ENCODE data around the gene CSMD2. TPM values are rescaled to one million over a fixed set of nuclear protein-coding genes. Genes with fewer than 3 reads are reported as not detected.

Gene CSMD2
- polyA plus RNA-seq, 1 of the 3 experiments (the other 2 are of a cell fraction) = not detected

GRCh38 chr1:33848205-33848937, 316.7 kb downstream of the CSMD2 start (continued):
- TF ChIP-seq, protein P1, sequence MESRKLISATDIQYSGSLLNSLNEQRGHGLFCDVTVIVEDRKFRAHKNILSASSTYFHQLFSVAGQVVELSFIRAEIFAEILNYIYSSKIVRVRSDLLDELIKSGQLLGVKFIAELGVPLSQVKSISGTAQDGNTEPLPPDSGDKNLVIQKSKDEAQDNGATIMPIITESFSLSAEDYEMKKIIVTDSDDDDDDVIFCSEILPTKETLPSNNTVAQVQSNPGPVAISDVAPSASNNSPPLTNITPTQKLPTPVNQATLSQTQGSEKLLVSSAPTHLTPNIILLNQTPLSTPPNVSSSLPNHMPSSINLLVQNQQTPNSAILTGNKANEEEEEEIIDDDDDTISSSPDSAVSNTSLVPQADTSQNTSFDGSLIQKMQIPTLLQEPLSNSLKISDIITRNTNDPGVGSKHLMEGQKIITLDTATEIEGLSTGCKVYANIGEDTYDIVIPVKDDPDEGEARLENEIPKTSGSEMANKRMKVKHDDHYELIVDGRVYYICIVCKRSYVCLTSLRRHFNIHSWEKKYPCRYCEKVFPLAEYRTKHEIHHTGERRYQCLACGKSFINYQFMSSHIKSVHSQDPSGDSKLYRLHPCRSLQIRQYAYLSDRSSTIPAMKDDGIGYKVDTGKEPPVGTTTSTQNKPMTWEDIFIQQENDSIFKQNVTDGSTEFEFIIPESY (IDR thresholded peaks at IDR 0.05; ENCODE audit: borderline replicate concordance, low read depth) = no peak
- TF ChIP-seq, protein P2, sequence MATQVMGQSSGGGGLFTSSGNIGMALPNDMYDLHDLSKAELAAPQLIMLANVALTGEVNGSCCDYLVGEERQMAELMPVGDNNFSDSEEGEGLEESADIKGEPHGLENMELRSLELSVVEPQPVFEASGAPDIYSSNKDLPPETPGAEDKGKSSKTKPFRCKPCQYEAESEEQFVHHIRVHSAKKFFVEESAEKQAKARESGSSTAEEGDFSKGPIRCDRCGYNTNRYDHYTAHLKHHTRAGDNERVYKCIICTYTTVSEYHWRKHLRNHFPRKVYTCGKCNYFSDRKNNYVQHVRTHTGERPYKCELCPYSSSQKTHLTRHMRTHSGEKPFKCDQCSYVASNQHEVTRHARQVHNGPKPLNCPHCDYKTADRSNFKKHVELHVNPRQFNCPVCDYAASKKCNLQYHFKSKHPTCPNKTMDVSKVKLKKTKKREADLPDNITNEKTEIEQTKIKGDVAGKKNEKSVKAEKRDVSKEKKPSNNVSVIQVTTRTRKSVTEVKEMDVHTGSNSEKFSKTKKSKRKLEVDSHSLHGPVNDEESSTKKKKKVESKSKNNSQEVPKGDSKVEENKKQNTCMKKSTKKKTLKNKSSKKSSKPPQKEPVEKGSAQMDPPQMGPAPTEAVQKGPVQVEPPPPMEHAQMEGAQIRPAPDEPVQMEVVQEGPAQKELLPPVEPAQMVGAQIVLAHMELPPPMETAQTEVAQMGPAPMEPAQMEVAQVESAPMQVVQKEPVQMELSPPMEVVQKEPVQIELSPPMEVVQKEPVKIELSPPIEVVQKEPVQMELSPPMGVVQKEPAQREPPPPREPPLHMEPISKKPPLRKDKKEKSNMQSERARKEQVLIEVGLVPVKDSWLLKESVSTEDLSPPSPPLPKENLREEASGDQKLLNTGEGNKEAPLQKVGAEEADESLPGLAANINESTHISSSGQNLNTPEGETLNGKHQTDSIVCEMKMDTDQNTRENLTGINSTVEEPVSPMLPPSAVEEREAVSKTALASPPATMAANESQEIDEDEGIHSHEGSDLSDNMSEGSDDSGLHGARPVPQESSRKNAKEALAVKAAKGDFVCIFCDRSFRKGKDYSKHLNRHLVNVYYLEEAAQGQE (IDR thresholded peaks at IDR 0.05; ENCODE audit: low read depth, low read length) = no peak
- no peak for TF ChIP-seq EZH2phosphoT487 (IDR thresholded peaks at IDR 0.05; ENCODE audit: borderline replicate concordance, low read depth)

GRCh38 chr1:33846861-33847260, 318.2 kb downstream of the CSMD2 start:
- Histone ChIP-seq H2AFZ (ENCODE audit: low read depth) (no peak overlapping the region), H3K27me3 (ENCODE audit: insufficient read depth) (no peaks in the 10 kb centered on the region), H3K79me2 (ENCODE audit: insufficient read depth) (no peaks in the 10 kb centered on the region), H3K9me2 (no peaks in the 10 kb centered on the region), H3K36me3 (replicated peaks in 1 of 2; ENCODE audit: control insufficient read depth in 1 of 2, insufficient read depth in 2 of 2, low read length in 1 of 2) (no peaks in the 10 kb centered on the region), H4K20me1 (ENCODE audit: insufficient read depth) (no peaks in the 10 kb centered on the region), H3K4me1 (ENCODE audit: control insufficient read depth in 1 of 2, insufficient read depth in 2 of 2, low read depth in 1 of 2, low read length in 1 of 2) (peaks cover 0 to 20% of the 10 kb centered on the region in 2 experiments; a peak in 2 of 4 replicates), H3K4me3 (ENCODE audit: low read depth in 2 of 2, low read length in 1 of 2) (no peak overlapping the region), H3F3A (replicated peaks; ENCODE audit: insufficient read depth) (no peaks in the 10 kb centered on the region), H3K4me2 (no peak overlapping the region), H3K9ac (no peak overlapping the region), H3K9me3 (no peaks in the 10 kb centered on the region), H3K27ac (ENCODE audit: low read depth in 2 of 2, low read length in 1 of 2) (no peak overlapping the region)
- no peak for DNase-seq
- no CpG with 5 or more reads among the region's 8 CpGs for WGBS (ENCODE audit: low lambda C conversion rate)
- CTCF ChIA-PET = interaction anchor here (1.2 to 1.6 kb wide), 2 partner anchors 214 to 316 kb away, joined by 3 to 7 read pairs; no protein-coding TSS in a partner anchor
- POLR2A ChIA-PET = no interaction called here
- TF ChIP-seq EP300 (IDR thresholded peaks at IDR 0.05; ENCODE audit: borderline replicate concordance in 1 of 2, low read depth in 1 of 2, low read length in 1 of 2) (no peak), SMC3 (IDR thresholded peaks at IDR 0.05; ENCODE audit: low read depth, low read length) (no peak), RFX5 (IDR thresholded peaks at IDR 0.05; ENCODE audit: low read length) (no peak), USF2 (IDR thresholded peaks at IDR 0.05; ENCODE audit: borderline replicate concordance, low read depth, low read length) (no peak), ELF1 (IDR thresholded peaks at IDR 0.05) (no peak), FOXM1 (IDR thresholded peaks at IDR 0.05; ENCODE audit: low read depth) (no peak), TAF1 (IDR thresholded peaks at IDR 0.05; ENCODE audit: borderline replicate concordance, low read depth, low read length) (no peak), FOSL2 (IDR thresholded peaks at IDR 0.05; ENCODE audit: borderline replicate concordance, low read depth) (no peak), NRF1 (IDR thresholded peaks at IDR 0.05; ENCODE audit: low read depth, low read length) (no peak), GATA2 (CRISPR knock-in tag; IDR thresholded peaks at IDR 0.05) (no peak)
- TF ChIP-seq, protein P2 (IDR thresholded peaks at IDR 0.05; ENCODE audit: low read depth, low read length) = no peak
- TF ChIP-seq, protein P1 (IDR thresholded peaks at IDR 0.05; ENCODE audit: borderline replicate concordance, low read depth) = no peak
